B cell (primary cell): ENCODE results near the gene WDR64. TPM values are rescaled to one million over a fixed set of nuclear protein-coding genes. Genes with fewer than 3 reads are reported as not detected.

ENCODE experiments used
- ATAC-seq: fragments of 200-7000 bp; cut with Tn5 transposase; one replicate; pipeline ENCODE4 v1.10.0; 2021; ENCODE audit warnings: low read depth, mild to moderate bottlenecking, moderate number of reproducible peaks, moderate library complexity
- CTCF ChIA-PET: fragments of 350-600 bp; sonication (Branson Sonifier 250); formaldehyde crosslinking; loops from one replicate; lab custom pipeline; 2021; ENCODE audit warnings: antibody characterized with exemption, inconsistent platforms; lab: Charles Lee
- POLR2A ChIA-PET: fragments of 350-600 bp; sonication (Branson Sonifier 250); formaldehyde crosslinking; loops from one replicate; lab custom pipeline; 2021; ENCODE audit warnings: antibody characterized with exemption; lab: Charles Lee
- DNase-seq: peaks from one replicate; pipeline ENCODE4 v3.0.0; 2013
- H2AFZ ChIP-seq: 2 replicates; pipeline ENCODE4 v1.6.1; 2012; ENCODE audit warnings: mild to moderate bottlenecking, low read depth, low read length; ENCODE audit not compliant: insufficient read depth, poor library complexity, severe bottlenecking
- H3K27ac ChIP-seq, 2 donors: 1 replicate in 1 of 2; 2 replicates in 1 of 2; pipeline ENCODE4 v1.5.1; 2012 to 2013; ENCODE audit warnings: low read length in 2 of 2, mild to moderate bottlenecking in 2 of 2, moderate library complexity in 1 of 2
- H3K27me3 ChIP-seq, 4 experiments: fragments of 200-600 bp in 1 of 4; sonication (generic) in 1 of 4; replicated peaks in 1 of 4; 1 replicate in 2 of 4; 2 replicates in 2 of 4; pipeline versions ENCODE4 v1.6.1 to v1.7.0; 2013 to 2016; ENCODE audit warnings: low read length in 3 of 4, mild to moderate bottlenecking in 2 of 4, mixed read lengths in 1 of 4, moderate library complexity in 1 of 4; ENCODE audit not compliant: insufficient read depth in 4 of 4, control insufficient read depth in 3 of 4; ENCODE audit errors: control extremely low read depth in 1 of 4
- H3K36me3 ChIP-seq, 2 experiments: replicated peaks in 1 of 2; 1 replicate in 1 of 2; 2 replicates in 1 of 2; pipeline versions ENCODE4 v1.6.1 to v1.7.1; 2013; ENCODE audit warnings: low read length in 1 of 2; ENCODE audit not compliant: insufficient read depth in 2 of 2, control insufficient read depth in 1 of 2; ENCODE audit errors: control extremely low read depth in 1 of 2, extremely low read depth in 1 of 2
- H3K4me1 ChIP-seq, 2 donors: fragments of 200-600 bp in 1 of 2; sonication (generic) in 1 of 2; 1 replicate in 1 of 2; 2 replicates in 1 of 2; pipeline versions ENCODE4 v1.5.1 to v1.6.1; 2013 to 2017; ENCODE audit warnings: low read length in 2 of 2; ENCODE audit not compliant: control insufficient read depth in 2 of 2, insufficient read depth in 2 of 2
- H3K4me2 ChIP-seq: replicated peaks from 2 replicates; pipeline ENCODE3; 2012; ENCODE audit warnings: mild to moderate bottlenecking, low read depth, low read length; ENCODE audit not compliant: poor library complexity, severe bottlenecking
- H3K4me3 ChIP-seq, 5 experiments: fragments of 200-600 bp in 1 of 5; sonication (generic) in 1 of 5; 1 replicate in 3 of 5; 2 replicates in 2 of 5; pipeline versions ENCODE4 v1.5.1 to v1.7.0; 2011 to 2016; ENCODE audit warnings: low read length in 4 of 5, mild to moderate bottlenecking in 4 of 5, low read depth in 2 of 5, control low read depth in 1 of 5, moderate library complexity in 1 of 5; ENCODE audit not compliant: insufficient read depth in 1 of 5; ENCODE audit errors: control extremely low read depth in 1 of 5, extremely low read depth in 1 of 5
- H3K79me2 ChIP-seq: fragments of 200-600 bp; sonication (generic); one replicate; pipeline ENCODE4 v1.6.0; 2016; ENCODE audit warnings: low read length; ENCODE audit not compliant: control insufficient read depth, insufficient read depth
- H3K9ac ChIP-seq: fragments of 200-600 bp; sonication (generic); 2 replicates; pipeline ENCODE4 v1.6.1; 2017; ENCODE audit warnings: mild to moderate bottlenecking, low read length, moderate library complexity
- H3K9me3 ChIP-seq, 3 donors: one replicate each; pipeline versions ENCODE4 v1.6.1 to v1.7.1; 2013; ENCODE audit warnings: low read length in 2 of 3; ENCODE audit not compliant: control insufficient read depth in 2 of 3, insufficient read depth in 1 of 3; ENCODE audit errors: control extremely low read depth in 1 of 3
- H4K20me1 ChIP-seq: 2 replicates; pipeline ENCODE4 v1.6.0; 2012; ENCODE audit warnings: mild to moderate bottlenecking, low read length; ENCODE audit not compliant: insufficient read depth, control insufficient read depth, poor library complexity, severe bottlenecking
- H3K27ac Mint-ChIP-seq: one replicate; pipeline ENCODE4 v1.8.0; 2021; ENCODE audit warnings: mixed read lengths
- H3K27me3 Mint-ChIP-seq: one replicate; pipeline ENCODE4 v1.8.0; 2021; ENCODE audit warnings: mixed read lengths
- H3K4me1 Mint-ChIP-seq: one replicate; pipeline ENCODE4 v1.8.0; 2021; ENCODE audit warnings: mixed read lengths
- H3K4me3 Mint-ChIP-seq: one replicate; pipeline ENCODE4 v1.8.0; 2021; ENCODE audit warnings: mixed read lengths
- H3K9me3 Mint-ChIP-seq: one replicate; pipeline ENCODE4 v1.8.0; 2022; ENCODE audit warnings: mixed read lengths; ENCODE audit not compliant: insufficient read depth
- EZH2 ChIP-seq: IDR thresholded peaks from 2 replicates; pipeline ENCODE4 v1.6.1; 2012; ENCODE audit warnings: borderline replicate concordance, low read depth, mild to moderate bottlenecking, moderate library complexity, low read length; ENCODE audit not compliant: insufficient read depth, poor library complexity, severe bottlenecking
- WGBS: methylation state at CpG from one replicate; pipeline ENCODE4 v1.1.5; 2013; ENCODE audit warnings: missing lambda C conversion rate; ENCODE audit not compliant: insufficient coverage; 5-methylcytosine and 5-hydroxymethylcytosine counted together
- intact Hi-C: fragments of 100-400 bp; cut with micrococcal nuclease; formaldehyde crosslinking; loops from one replicate; pipeline ENCODE4 v1.10.0; 2022
- polyA plus RNA-seq: library from polyadenylated mRNA; depleted of rRNA; stranded (reverse); fragments of >200 nt; gene quantifications from 2 replicates; pipeline ENCODE4 v1.2.3, GENCODE V29; 2012
- total RNA-seq, 2 donors: library from RNA; stranded (reverse); fragments of 120-200 nt in 1 of 2; gene quantifications; 1 replicate in 1 of 2; 2 replicates in 1 of 2; pipeline versions ENCODE4 v1.2.3 to v1.2.4, GENCODE V29; 2013 to 2022
- TF ChIP-seq, protein P1 (sequence below): fragments of 200-600 bp; IDR thresholded peaks from one replicate; pipeline ENCODE4 v1.8.0; 2022; ENCODE audit warnings: antibody characterized with exemption, mild to moderate bottlenecking

Gene WDR64
- total and polyA plus RNA-seq, 2 donors (not counting 1 experiment from before 2014, with no cell fraction given) = 0.13 TPM; not detected in 1

DNA sequence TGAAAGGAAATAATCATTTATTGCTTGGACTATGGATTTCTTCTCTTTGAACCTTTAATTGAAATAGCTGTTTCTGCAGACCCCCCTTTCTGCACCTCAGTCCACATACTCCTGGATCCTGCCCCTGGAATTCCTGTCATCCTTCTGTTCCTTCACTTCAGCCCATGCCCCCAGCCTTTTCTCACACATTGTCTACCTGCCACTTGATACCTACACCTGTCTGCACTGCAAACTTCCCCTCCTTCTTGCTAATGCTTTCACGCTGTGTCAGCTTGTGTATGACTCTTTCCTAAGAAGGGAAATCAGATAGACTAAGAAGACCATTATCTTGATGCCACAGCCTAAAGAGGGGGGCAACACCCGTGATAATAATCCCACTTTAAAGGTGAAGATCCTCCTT is 115.7 kb downstream of the WDR64 start:
- intact Hi-C loops = no loop called here
- CTCF ChIA-PET = no interaction called here
- H3K27ac ChIP-seq = no peak overlapping the region
- POLR2A ChIA-PET = no interaction called here
- Mint-ChIP-seq H3K27ac (no peak overlapping the region), H3K9me3 (no peaks in the 10 kb centered on the region), H3K4me3 (no peak overlapping the region), H3K4me1 (no peaks in the 10 kb centered on the region), H3K27me3 (peaks cover 19% of the 10 kb centered on the region)
- H3K79me2 ChIP-seq = no peaks in the 10 kb centered on the region
- peaks cover 0 to 3% (median 0%) of the 10 kb centered on the region in 4 experiments for H3K27me3 ChIP-seq
- ATAC-seq (no peak), DNase-seq (no peak)
- H2AFZ ChIP-seq = no peak overlapping the region
- H3K4me3 ChIP-seq = no peak overlapping the region
- TF ChIP-seq, protein P1, sequence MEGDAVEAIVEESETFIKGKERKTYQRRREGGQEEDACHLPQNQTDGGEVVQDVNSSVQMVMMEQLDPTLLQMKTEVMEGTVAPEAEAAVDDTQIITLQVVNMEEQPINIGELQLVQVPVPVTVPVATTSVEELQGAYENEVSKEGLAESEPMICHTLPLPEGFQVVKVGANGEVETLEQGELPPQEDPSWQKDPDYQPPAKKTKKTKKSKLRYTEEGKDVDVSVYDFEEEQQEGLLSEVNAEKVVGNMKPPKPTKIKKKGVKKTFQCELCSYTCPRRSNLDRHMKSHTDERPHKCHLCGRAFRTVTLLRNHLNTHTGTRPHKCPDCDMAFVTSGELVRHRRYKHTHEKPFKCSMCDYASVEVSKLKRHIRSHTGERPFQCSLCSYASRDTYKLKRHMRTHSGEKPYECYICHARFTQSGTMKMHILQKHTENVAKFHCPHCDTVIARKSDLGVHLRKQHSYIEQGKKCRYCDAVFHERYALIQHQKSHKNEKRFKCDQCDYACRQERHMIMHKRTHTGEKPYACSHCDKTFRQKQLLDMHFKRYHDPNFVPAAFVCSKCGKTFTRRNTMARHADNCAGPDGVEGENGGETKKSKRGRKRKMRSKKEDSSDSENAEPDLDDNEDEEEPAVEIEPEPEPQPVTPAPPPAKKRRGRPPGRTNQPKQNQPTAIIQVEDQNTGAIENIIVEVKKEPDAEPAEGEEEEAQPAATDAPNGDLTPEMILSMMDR = no peak
- TF ChIP-seq EZH2 = no peak
- H3K36me3 ChIP-seq = no peaks in the 10 kb centered on the region
- no peaks in the 10 kb centered on the region for H4K20me1 ChIP-seq
- no peak overlapping the region for H3K4me2 ChIP-seq
- WGBS = no CpG with 5 or more reads among the region's 2 CpGs
- no peaks in the 10 kb centered on the region for H3K9me3 ChIP-seq
- H3K4me1 ChIP-seq = no peaks in the 10 kb centered on the region
- H3K9ac ChIP-seq = no peak overlapping the region

DNA sequence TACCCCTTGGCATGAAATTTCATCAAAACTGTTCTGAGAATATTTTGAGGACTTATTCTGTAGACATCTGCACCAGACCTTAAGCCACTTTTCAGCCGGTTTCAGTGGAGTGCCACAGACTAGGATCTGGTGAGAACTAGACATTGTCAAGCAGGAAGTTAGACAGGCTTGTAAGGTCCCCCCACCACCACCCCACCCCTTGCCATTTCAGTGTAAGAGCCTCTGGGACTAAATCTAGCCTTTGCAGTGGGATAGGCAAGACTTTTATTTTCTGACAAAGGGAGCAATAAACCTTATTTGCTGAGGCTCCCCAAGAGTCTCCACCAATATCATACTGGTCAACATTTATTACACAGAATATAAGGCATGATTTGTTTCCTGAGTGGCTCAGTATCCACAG is 118.0 kb downstream of the WDR64 start:
- H3K27me3 ChIP-seq = peaks cover 0 to 3% (median 0%) of the 10 kb centered on the region in 4 experiments
- no peak overlapping the region for H3K27ac Mint-ChIP-seq
- H2AFZ ChIP-seq = no peak overlapping the region
- no peaks in the 10 kb centered on the region for H3K36me3 ChIP-seq
- intact Hi-C loops = no loop called here
- H3K4me1 Mint-ChIP-seq = no peaks in the 10 kb centered on the region
- no peak overlapping the region for H3K4me3 ChIP-seq
- DNase-seq (no peak), ATAC-seq (no peak)
- TF ChIP-seq, protein P1 = no peak
- TF ChIP-seq EZH2 = no peak
- peaks cover 23% of the 10 kb centered on the region for H3K27me3 Mint-ChIP-seq
- no peaks in the 10 kb centered on the region for H3K4me1 ChIP-seq
- no peaks in the 10 kb centered on the region for H3K9me3 ChIP-seq
- H3K9me3 Mint-ChIP-seq = no peaks in the 10 kb centered on the region
- H3K4me2 ChIP-seq = no peak overlapping the region
- no peak overlapping the region for H3K27ac ChIP-seq
- no peaks in the 10 kb centered on the region for H4K20me1 ChIP-seq
- no peak overlapping the region for H3K9ac ChIP-seq
- 0% methylated on average over 1 of the region's 1 CpG for WGBS
- no peaks in the 10 kb centered on the region for H3K79me2 ChIP-seq
- ChIA-PET POLR2A (no interaction called here), CTCF (no interaction called here)
- no peak overlapping the region for H3K4me3 Mint-ChIP-seq
